Raji (cell line): Measurements from ENCODE around the gene ATP6V0A4.

ENCODE experiments used
- POLR2A ChIP-seq: IDR thresholded peaks from 2 replicates; pipeline ENCODE4 v1.6.1; 2011; ENCODE audit warnings: low read depth, low read length, control low read depth; ENCODE audit not compliant: insufficient read depth

ATP6V0A4 gene

GRCh38 chr7:138773817-138774216 lies 24.2 kb downstream of the ATP6V0A4 start:
- no peak for TF ChIP-seq POLR2A

DNA sequence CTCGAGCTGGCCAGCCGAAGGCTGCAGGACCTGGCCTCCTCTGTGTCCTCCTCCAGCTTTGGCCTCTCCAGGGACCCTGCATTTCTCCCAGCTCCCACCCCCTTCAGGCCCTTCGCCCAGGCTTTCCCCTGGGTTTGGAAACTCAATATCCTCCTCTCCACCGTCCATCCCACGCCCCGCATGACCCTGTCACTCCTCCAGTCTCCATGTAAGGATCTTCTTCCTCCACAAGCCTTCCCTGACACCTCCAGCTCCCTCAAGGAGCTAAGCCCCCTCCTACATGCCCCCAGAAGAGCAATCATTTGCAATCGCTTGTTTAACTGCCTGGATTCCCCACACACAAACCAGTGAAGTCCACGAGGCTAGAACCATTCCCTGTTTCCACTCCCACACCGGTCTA lies 24.8 kb downstream of the ATP6V0A4 start:
- TF ChIP-seq POLR2A, result no peak

- no peak for TF ChIP-seq POLR2A
Observed at GRCh38 chr7:138770904-138771303, 27.1 kb downstream of the ATP6V0A4 start.

DNA sequence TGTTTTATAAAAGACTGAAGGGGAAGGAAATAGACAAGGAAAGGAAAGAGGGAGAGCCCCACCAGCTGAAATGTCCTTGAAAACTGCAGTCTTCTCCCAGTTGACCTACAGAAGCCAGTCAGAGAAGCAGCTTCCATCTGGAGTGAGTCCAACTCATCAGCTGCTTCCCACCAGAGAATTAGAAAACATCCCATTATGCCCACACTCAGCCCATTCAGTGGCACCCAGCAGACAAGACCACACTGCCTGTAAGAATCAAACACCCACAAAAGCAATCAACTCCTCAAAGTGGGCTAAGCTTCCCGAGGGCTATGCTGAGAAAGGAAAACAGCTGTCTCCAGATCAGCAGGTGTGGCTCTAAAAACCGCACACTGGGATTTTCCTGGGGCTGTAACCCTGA lies 29.8 kb downstream of the ATP6V0A4 start:
- no peak for TF ChIP-seq POLR2A

- TF ChIP-seq POLR2A, result no peak
Observed at GRCh38 chr7:138756591-138757242, 41.3 kb downstream of the ATP6V0A4 start.

DNA sequence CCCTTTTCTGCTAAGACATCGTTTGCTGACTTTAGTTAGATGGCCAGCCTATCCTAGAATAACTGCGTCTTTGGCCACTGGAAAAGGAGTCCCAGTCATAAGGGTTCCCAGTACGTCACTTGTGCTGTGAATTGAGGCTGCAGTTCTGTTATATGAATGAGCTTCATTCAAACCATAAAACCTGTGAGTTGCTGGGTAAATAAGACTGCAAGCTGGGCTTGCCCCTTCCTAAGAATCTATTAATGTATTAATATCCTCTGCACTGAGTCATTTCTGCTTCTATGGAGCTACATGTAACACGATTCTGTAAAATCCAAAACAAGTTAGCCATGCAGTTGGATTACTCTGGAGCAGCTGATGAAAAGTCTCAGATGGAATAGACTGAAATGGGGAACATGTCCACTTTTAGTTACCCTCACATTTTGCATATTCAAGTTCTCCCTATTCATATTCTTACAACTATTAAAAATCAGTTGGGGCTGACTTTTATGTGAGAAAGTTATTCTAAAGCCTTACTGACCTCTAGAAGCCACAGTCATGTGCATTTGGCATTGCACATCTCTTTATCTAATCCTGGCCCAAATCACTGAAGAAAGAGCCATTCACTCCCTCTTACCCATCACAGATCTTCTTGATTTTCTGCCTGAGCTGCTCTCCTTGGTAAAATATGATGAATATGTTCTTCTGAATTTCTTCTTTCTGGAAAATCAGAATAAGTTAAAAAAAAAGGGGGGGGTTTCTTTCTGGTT lies 42.0 kb downstream of the ATP6V0A4 start:
- no peak for TF ChIP-seq POLR2A

DNA sequence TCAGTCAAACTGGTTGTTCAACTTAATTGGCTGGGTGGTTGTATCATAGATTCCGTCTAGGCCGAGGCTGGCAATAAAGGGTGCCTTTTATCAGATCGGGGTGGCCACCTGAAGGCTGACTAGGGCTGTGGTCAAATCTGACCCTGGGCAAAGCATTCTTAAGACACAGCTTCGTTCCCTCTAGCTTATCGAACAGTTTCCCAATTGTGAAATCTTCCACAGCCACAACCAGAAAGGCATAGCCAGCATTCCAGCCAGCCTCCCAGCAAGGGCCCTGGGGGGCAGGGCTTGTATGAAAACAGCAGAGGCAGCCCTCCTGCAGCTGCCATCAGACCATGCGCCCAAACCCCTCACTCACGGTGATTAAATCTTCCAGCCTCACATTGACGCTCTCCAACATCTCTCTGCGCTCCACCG lies 42.7 kb downstream of the ATP6V0A4 start:
- no peak for TF ChIP-seq POLR2A

DNA sequence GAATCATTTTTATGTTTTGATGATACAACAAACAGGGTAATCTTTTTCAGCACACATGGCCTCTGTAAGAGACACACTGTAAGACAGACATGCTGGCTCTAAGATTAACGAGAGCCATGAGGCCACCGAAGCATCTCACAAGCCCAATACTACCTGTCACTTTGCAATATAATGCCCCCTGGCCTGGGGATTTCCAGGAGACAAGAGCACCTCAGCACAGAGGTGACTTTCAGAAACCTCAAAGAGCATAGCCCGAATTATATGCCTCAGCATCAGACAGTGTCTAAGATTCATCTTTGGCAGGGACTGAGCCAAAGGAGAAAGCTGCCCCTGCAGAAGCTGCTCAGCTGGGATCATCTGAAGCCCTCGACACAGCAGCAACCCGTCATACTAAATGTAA lies 44.4 kb downstream of the ATP6V0A4 start:
- no peak for TF ChIP-seq POLR2A

DNA sequence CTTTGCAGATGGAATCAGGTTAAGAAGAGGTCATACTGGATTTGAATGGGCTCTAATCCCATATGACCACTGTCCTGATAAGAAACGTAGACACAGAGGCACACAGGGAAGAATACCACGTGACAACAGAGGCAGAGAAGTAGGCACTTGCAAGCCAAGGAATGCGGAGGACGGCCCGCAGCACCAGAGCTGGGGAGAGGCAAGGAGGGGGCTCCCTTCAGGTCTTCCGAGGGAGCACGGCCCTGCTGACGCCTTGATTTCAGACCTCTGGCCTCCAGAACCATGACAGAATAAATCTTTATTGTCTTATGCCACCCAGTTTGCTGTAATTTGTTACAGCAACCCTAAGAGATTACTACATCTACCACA lies 44.9 kb downstream of the ATP6V0A4 start:
- TF ChIP-seq POLR2A, result no peak

GRCh38 chr7:138752518-138753149 lies 45.4 kb downstream of the ATP6V0A4 start:
- no peak for TF ChIP-seq POLR2A

GRCh38 chr7:138750901-138751464 lies 47.0 kb downstream of the ATP6V0A4 start:
- TF ChIP-seq POLR2A, result no peak

- TF ChIP-seq POLR2A, result no peak
Observed at GRCh38 chr7:138750473-138750872, 47.5 kb downstream of the ATP6V0A4 start.

GRCh38 chr7:138749960-138750359 lies 48.0 kb downstream of the ATP6V0A4 start:
- no peak for TF ChIP-seq POLR2A

DNA sequence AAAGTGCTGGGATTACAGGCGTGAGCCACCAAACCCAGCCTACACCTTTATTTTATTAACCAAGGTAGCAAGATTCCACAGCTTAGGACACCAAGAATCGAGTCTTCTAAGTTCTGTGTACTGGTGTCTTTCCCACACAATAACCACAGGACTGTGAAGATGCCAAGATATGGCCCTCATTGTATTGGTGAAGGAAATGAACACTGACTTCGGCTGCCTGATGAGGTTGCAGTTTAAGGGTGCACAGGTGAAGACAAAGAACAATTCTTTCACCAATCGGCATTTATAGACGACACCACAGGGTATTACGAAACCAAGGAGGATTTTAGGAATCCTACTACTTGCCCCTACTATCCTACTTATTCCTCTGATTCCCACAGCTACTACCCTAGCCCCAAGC lies 49.3 kb downstream of the ATP6V0A4 start:
- no peak for TF ChIP-seq POLR2A

DNA sequence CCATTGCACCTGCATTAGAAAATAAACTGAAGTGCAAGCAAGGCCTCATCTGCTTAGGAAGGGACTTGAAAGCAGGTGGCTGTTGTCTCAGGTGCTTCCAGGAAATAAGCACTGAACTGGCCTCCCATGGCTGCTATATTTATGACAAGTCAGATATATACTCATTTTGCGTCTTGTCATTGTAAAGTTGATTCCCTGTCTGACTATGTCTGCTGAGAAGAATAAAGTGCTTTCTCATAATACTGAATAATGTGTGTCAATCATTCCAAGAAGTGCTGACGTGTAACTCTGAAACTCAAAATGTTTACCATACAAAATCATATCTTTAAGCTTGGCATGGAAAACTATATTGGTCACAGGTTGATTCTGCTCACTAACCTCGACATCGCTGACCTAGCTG lies 51.9 kb downstream of the ATP6V0A4 start:
- TF ChIP-seq POLR2A, result no peak

- no peak for TF ChIP-seq POLR2A
Observed at GRCh38 chr7:138745189-138745588, 52.8 kb downstream of the ATP6V0A4 start.
